ENCODE data around the gene TGFA. TPM values are rescaled to one million over a fixed set of nuclear protein-coding genes. Genes with fewer than 3 reads are reported as not detected.

TGFA gene
- polyA plus RNA-seq, 4 donors = 6.3 to 10.7 (median 9.3) TPM

DNA sequence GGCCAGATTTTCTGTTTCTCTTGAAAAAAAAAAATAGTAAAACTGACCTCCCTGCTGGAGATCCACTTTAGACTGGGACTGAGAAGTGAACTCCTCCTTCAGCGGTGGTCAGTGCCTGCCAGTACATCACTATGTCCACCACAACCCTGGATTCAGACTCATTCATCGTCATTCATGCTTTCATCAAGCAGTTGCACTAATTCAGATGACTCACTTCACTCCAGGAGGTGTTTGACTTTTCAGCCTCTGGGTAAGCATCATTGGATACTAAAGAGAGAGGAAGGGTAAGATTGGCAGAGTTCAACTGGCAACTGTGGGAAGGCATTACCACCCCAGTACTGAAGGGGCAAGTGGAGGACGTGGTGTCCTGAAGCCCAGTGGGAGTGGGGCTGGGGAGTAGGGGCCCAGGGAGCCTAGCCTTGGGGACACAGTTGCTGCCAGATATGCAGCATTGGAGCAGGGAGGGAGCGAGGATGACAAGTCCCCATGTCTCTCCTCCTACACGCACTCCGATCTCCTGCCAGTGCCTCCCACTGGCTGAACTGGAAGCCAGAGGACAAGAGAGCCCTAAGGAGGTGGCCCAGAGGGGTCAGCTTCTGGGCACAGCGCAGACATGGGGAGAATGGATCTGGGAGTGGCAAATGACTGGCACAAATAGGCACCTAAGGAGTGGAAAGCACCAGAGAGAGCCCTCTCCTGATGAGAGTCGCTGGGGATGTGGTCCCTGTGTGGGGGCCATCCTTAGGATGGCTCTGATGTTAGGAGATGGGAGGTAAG, 111.1 kb downstream of the TGFA start:
- WGBS, 3 donors = 87 to 95% (median 95%) methylated on average over 8 of the region's 8 CpGs

DNA sequence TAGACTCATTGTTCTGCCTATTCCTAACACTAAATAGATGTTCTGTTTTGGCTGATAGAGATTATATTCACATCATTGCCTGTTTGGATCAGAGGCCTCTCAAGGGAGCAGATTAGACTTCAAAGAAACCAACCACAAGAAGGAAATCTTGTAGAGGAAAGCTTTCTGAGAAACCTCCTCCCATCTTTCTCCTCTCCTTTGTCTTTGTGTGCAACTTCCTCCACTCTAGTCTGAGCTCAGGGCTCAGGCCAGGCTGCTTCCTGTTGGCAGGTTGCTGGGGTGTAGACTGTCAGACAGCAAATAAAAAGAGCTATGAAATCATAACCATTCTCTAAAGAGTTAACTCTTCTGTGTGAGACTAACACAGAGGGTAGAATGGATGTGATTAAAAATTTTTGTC, 113.0 kb downstream of the TGFA start:
- no peak for DNase-seq
- H3K27ac ChIP-seq (ENCODE audit: low read depth in 1 of 3, low read length in 2 of 3) = no peak overlapping the region
- H3K36me3 ChIP-seq (ENCODE audit: control insufficient read depth in 3 of 3, insufficient read depth in 2 of 3, low read depth in 1 of 3, low read length in 3 of 3) = no peaks in the 10 kb centered on the region
- no peaks in the 10 kb centered on the region for H3K27me3 ChIP-seq (ENCODE audit: control insufficient read depth in 3 of 3, insufficient read depth in 3 of 3, low read length in 3 of 3)
- FAIRE-seq = no peak
- no peaks in the 10 kb centered on the region for H3K4me1 ChIP-seq (ENCODE audit: control insufficient read depth in 3 of 3, insufficient read depth in 2 of 3, low read depth in 1 of 3, low read length in 2 of 3)
- no peak overlapping the region for H3K4me3 ChIP-seq (ENCODE audit: low read depth in 1 of 3, low read length in 3 of 3)
- no peaks in the 10 kb centered on the region for H3K9me3 ChIP-seq (ENCODE audit: control insufficient read depth in 2 of 2, insufficient read depth in 1 of 2, low read depth in 1 of 2, low read length in 1 of 2)

More for the DNA sequence above, 111.1 kb downstream of the TGFA start:
- DNase-seq (no peak), FAIRE-seq (no peak)
- no peak overlapping the region for H3K4me3 ChIP-seq (ENCODE audit: low read depth in 1 of 3, low read length in 3 of 3)
- H3K4me1 ChIP-seq (ENCODE audit: control insufficient read depth in 3 of 3, insufficient read depth in 2 of 3, low read depth in 1 of 3, low read length in 2 of 3) = no peaks in the 10 kb centered on the region
- H3K27me3 ChIP-seq (ENCODE audit: control insufficient read depth in 3 of 3, insufficient read depth in 3 of 3, low read length in 3 of 3) = no peaks in the 10 kb centered on the region
- H3K9me3 ChIP-seq (ENCODE audit: control insufficient read depth in 2 of 2, insufficient read depth in 1 of 2, low read depth in 1 of 2, low read length in 1 of 2) = no peaks in the 10 kb centered on the region
- no peaks in the 10 kb centered on the region for H3K36me3 ChIP-seq (ENCODE audit: control insufficient read depth in 3 of 3, insufficient read depth in 2 of 3, low read depth in 1 of 3, low read length in 3 of 3)
- H3K27ac ChIP-seq (ENCODE audit: low read depth in 1 of 3, low read length in 2 of 3) = no peak overlapping the region

DNA sequence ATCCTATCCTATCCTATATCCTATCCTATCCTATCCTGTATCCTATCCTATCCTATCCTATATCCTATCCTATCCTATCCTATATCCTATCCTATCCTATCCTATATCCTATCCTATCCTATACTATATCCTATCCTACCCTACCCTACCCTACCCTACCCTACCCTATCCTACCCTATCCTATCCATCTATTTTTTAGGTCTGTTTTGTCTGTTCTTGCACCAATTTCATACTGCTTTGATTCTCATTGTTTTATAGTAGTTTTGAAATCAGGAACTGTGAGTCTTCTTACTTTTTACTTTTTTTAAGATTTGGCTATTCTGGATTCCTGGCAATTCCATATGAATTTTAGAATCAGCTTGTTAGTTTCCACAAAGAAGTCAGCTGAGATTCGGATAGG, 118.5 kb downstream of the TGFA start:
- no peak for FAIRE-seq
- 61 to 70% (median 66%) methylated on average over 1 of the region's 1 CpG for WGBS, 3 donors
- H3K4me3 ChIP-seq (ENCODE audit: low read depth in 1 of 3, low read length in 3 of 3) = no peak overlapping the region
- H3K4me1 ChIP-seq (ENCODE audit: control insufficient read depth in 3 of 3, insufficient read depth in 2 of 3, low read depth in 1 of 3, low read length in 2 of 3) = no peaks in the 10 kb centered on the region
- H3K27ac ChIP-seq (ENCODE audit: low read depth in 1 of 3, low read length in 2 of 3) = no peak overlapping the region
- H3K27me3 ChIP-seq (ENCODE audit: control insufficient read depth in 3 of 3, insufficient read depth in 3 of 3, low read length in 3 of 3) = no peaks in the 10 kb centered on the region
- no peaks in the 10 kb centered on the region for H3K36me3 ChIP-seq (ENCODE audit: control insufficient read depth in 3 of 3, insufficient read depth in 2 of 3, low read depth in 1 of 3, low read length in 3 of 3)
- H3K9me3 ChIP-seq (ENCODE audit: control insufficient read depth in 2 of 2, insufficient read depth in 1 of 2, low read depth in 1 of 2, low read length in 1 of 2) = no peaks in the 10 kb centered on the region
- no peak for DNase-seq

DNA sequence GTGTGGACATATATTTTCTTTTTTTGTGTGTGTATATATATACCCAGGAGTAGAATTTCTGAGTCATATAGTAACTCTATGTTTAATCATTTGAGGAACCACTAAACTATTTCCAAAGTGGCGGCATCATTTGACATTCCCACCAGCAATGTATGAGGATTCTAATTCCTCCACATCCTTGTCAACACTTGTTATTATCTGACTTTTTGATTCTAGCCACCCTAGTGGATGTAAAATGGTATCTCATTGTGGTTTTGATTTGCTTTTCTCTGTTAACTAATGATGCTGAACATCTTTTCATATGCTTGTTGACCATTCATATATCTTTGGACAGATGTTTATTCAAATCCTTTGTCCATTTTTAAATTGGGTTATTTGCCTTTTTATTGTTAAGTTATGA, 120.3 kb downstream of the TGFA start:
- H3K36me3 ChIP-seq (ENCODE audit: control insufficient read depth in 3 of 3, insufficient read depth in 2 of 3, low read depth in 1 of 3, low read length in 3 of 3) = no peaks in the 10 kb centered on the region
- no peaks in the 10 kb centered on the region for H3K27me3 ChIP-seq (ENCODE audit: control insufficient read depth in 3 of 3, insufficient read depth in 3 of 3, low read length in 3 of 3)
- no peaks in the 10 kb centered on the region for H3K9me3 ChIP-seq (ENCODE audit: control insufficient read depth in 2 of 2, insufficient read depth in 1 of 2, low read depth in 1 of 2, low read length in 1 of 2)
- no peaks in the 10 kb centered on the region for H3K4me1 ChIP-seq (ENCODE audit: control insufficient read depth in 3 of 3, insufficient read depth in 2 of 3, low read depth in 1 of 3, low read length in 2 of 3)
- DNase-seq (no peak), FAIRE-seq (no peak)
- 80 to 92% (median 88%) methylated on average over 1 of the region's 1 CpG for WGBS, 3 donors
- no peak overlapping the region for H3K4me3 ChIP-seq (ENCODE audit: low read depth in 1 of 3, low read length in 3 of 3)
- no peak overlapping the region for H3K27ac ChIP-seq (ENCODE audit: low read depth in 1 of 3, low read length in 2 of 3)

DNA sequence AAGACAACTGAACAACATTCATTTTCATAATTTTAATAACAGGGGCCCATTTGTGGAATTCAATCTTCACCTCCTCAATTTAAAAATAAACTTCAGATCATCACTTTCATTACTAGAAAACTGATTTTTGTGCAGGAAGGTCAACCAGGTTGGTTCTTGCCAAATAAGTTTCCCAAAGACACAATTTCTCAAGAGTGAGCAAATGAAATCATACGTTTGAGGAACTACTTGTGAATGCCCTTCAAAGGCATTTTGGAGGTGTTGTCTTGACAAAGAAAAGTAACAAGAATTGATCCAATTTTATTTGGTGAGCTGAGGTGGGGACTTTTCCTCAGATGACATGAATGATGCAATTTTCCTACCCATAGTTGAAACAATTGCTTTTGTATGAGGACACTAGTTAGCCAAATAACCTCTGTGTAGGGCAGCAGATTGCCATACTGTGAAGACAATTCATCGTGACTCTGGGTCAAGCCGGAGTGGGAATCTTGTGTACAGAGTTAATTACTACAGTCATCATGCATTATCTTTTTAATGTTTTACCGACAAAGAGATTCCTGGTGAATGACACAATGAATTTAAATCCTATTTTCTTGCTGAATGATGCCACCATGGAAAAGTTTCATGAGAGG, 121.8 kb downstream of the TGFA start:
- DNase-seq (no peak), FAIRE-seq (no peak)
- Histone ChIP-seq H3K4me3 (ENCODE audit: low read depth in 1 of 3, low read length in 3 of 3) (no peak overlapping the region), H3K27ac (ENCODE audit: low read depth in 1 of 3, low read length in 2 of 3) (no peak overlapping the region), H3K9me3 (ENCODE audit: control insufficient read depth in 2 of 2, insufficient read depth in 1 of 2, low read depth in 1 of 2, low read length in 1 of 2) (no peaks in the 10 kb centered on the region), H3K4me1 (ENCODE audit: control insufficient read depth in 3 of 3, insufficient read depth in 2 of 3, low read depth in 1 of 3, low read length in 2 of 3) (no peaks in the 10 kb centered on the region), H3K27me3 (ENCODE audit: control insufficient read depth in 3 of 3, insufficient read depth in 3 of 3, low read length in 3 of 3) (no peaks in the 10 kb centered on the region), H3K36me3 (ENCODE audit: control insufficient read depth in 3 of 3, insufficient read depth in 2 of 3, low read depth in 1 of 3, low read length in 3 of 3) (no peaks in the 10 kb centered on the region)
- 32 to 63% (median 40%) methylated on average over 4 of the region's 4 CpGs for WGBS, 3 donors

DNA sequence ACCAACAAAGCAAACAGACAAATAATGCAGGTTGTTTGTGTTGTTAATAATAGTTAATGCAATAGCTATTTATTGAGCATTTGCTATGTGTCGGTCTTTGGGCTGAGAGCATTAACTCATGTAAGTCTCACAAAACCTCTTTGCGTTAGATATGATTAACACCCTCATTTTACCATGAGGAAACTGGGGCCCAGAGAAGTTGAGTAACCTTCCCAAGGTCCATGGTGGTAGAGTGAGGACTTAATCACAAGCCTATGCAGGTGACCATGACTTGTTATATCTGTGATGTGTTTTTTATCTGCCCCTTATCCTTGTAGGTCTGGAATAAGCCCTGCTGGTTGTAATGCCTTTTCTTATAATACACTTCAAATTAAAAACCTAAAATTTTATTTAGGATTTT, 127.3 kb downstream of the TGFA start:
- Histone ChIP-seq H3K27me3 (ENCODE audit: control insufficient read depth in 3 of 3, insufficient read depth in 3 of 3, low read length in 3 of 3) (no peaks in the 10 kb centered on the region), H3K4me3 (ENCODE audit: low read depth in 1 of 3, low read length in 3 of 3) (no peak overlapping the region), H3K27ac (ENCODE audit: low read depth in 1 of 3, low read length in 2 of 3) (no peak overlapping the region), H3K9me3 (ENCODE audit: control insufficient read depth in 2 of 2, insufficient read depth in 1 of 2, low read depth in 1 of 2, low read length in 1 of 2) (no peaks in the 10 kb centered on the region), H3K36me3 (ENCODE audit: control insufficient read depth in 3 of 3, insufficient read depth in 2 of 3, low read depth in 1 of 3, low read length in 3 of 3) (no peaks in the 10 kb centered on the region), H3K4me1 (ENCODE audit: control insufficient read depth in 3 of 3, insufficient read depth in 2 of 3, low read depth in 1 of 3, low read length in 2 of 3) (peaks cover 0 to 5% (median 2%) of the 10 kb centered on the region in 3 donors)
- FAIRE-seq (no peak), DNase-seq (no peak)
- WGBS, 3 donors = 86 to 93% (median 89%) methylated on average over 2 of the region's 2 CpGs

DNA sequence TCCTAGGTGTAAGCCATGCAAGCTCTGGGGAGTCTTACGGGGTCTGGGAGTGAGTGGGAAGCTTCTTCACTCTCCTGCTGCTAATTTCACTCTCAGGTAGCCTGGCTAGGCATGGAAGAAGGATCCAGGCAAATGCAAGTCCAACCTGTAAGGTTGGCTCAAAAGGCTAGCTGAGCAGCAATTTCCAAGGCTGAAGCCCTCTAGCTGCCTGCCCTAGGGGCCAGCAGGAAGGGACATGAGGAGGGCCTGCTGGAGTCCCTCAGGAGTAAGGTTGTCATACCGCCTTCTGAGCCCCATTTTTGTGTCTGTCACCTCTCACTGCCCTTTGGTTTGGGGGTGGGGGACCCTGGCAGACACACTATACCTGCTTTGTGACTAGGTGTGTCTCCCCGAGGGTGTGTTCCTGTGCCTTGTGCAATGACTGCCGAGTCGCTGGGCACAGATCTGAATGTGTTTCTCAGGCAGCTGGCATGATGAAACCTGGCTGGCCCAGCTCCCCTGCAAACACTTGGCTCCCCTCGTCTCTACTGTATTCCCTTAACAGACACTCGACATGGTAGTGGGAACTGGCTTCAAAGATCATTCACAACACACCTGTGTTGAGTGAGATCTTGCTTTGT, 127.8 kb downstream of the TGFA start:
- no peaks in the 10 kb centered on the region for H3K27me3 ChIP-seq (ENCODE audit: control insufficient read depth in 3 of 3, insufficient read depth in 3 of 3, low read length in 3 of 3)
- H3K4me3 ChIP-seq (ENCODE audit: low read depth in 1 of 3, low read length in 3 of 3) = no peak overlapping the region
- FAIRE-seq (no peak), DNase-seq (peak; percentile 15 to 80)
- no peaks in the 10 kb centered on the region for H3K36me3 ChIP-seq (ENCODE audit: control insufficient read depth in 3 of 3, insufficient read depth in 2 of 3, low read depth in 1 of 3, low read length in 3 of 3)
- H3K27ac ChIP-seq (ENCODE audit: low read depth in 1 of 3, low read length in 2 of 3) = no peak overlapping the region
- H3K9me3 ChIP-seq (ENCODE audit: control insufficient read depth in 2 of 2, insufficient read depth in 1 of 2, low read depth in 1 of 2, low read length in 1 of 2) = no peaks in the 10 kb centered on the region
- H3K4me1 ChIP-seq (ENCODE audit: control insufficient read depth in 3 of 3, insufficient read depth in 2 of 3, low read depth in 1 of 3, low read length in 2 of 3) = peaks cover 0 to 5% (median 2%) of the 10 kb centered on the region in 3 donors
- 21 to 61% (median 29%) methylated on average over 7 of the region's 7 CpGs for WGBS, 3 donors

DNA sequence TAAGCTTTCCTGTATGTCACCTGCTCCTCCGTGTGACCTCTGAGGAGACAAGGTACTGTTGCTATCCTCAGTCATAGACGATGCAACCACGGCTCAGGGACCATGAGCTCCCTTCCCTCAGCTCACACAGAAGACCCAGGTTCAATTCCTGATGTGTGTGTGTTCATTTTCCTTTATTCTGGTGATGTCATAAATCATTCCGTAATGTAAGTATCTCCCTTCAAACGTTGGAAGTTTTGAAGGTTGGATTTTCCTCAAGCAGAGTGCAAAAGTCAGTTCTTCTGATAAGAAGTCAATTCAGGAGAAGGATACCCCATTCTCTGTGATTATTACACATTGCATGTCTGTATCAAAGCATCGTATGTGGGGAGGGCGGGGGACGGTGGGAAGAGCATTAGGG, 132.9 kb downstream of the TGFA start:
- DNase-seq = no peak
- 40 to 58% (median 56%) methylated on average over 8 of the region's 8 CpGs for WGBS, 3 donors
- Histone ChIP-seq H3K36me3 (ENCODE audit: control insufficient read depth in 3 of 3, insufficient read depth in 2 of 3, low read depth in 1 of 3, low read length in 3 of 3) (no peaks in the 10 kb centered on the region), H3K4me1 (ENCODE audit: control insufficient read depth in 3 of 3, insufficient read depth in 2 of 3, low read depth in 1 of 3, low read length in 2 of 3) (peaks cover 0 to 2% (median 0%) of the 10 kb centered on the region in 3 donors), H3K27me3 (ENCODE audit: control insufficient read depth in 3 of 3, insufficient read depth in 3 of 3, low read length in 3 of 3) (no peaks in the 10 kb centered on the region), H3K27ac (ENCODE audit: low read depth in 1 of 3, low read length in 2 of 3) (no peak overlapping the region), H3K9me3 (ENCODE audit: control insufficient read depth in 2 of 2, insufficient read depth in 1 of 2, low read depth in 1 of 2, low read length in 1 of 2) (no peaks in the 10 kb centered on the region), H3K4me3 (ENCODE audit: low read depth in 1 of 3, low read length in 3 of 3) (no peak overlapping the region)
- no peak for FAIRE-seq

Measured in small intestine (tissue), 7 donors.